Gastrocnemius medialis (tissue), 4 donors: ENCODE measurements around the gene MEF2C. TPM values are rescaled to one million over a fixed set of nuclear protein-coding genes. Genes with fewer than 3 reads are reported as not detected.

ENCODE experiments used
- ATAC-seq, 2 donors: fragments of 150-250 bp; one replicate each; pipeline ENCODE4 v1.9.1; 2016
- DNase-seq, 2 donors: peaks; one replicate each; pipeline ENCODE4 v3.0.0-alpha.2; 2019
- H3K27ac ChIP-seq, 4 donors: fragments of 200-600 bp; sonication (generic); 1 replicate in 1 of 4; 2 replicates in 3 of 4; pipeline ENCODE4 v1.5.1; 2016 to 2018; ENCODE audit warnings: mild to moderate bottlenecking in 2 of 4, moderate library complexity in 1 of 4
- H3K27me3 ChIP-seq, 3 donors: fragments of 200-600 bp; sonication (generic) in 2 of 3; 1 replicate in 1 of 3; 2 replicates in 2 of 3; pipeline versions ENCODE4 v1.5.1 to v1.6.0; 2016 to 2019; ENCODE audit warnings: mild to moderate bottlenecking in 1 of 3, moderate library complexity in 1 of 3
- H3K36me3 ChIP-seq, 2 donors: fragments of 200-600 bp; sonication (generic) in 1 of 2; one replicate each; pipeline ENCODE4 v1.5.1; 2017 to 2018
- H3K4me1 ChIP-seq, 2 donors: fragments of 200-600 bp; sonication (generic) in 1 of 2; one replicate each; pipeline ENCODE4 v1.5.1; 2016 to 2017; ENCODE audit warnings: mild to moderate bottlenecking in 2 of 2
- H3K4me3 ChIP-seq, 4 donors: fragments of 200-600 bp; sonication (generic) in 3 of 4; 1 replicate in 1 of 4; 2 replicates in 3 of 4; pipeline ENCODE4 v1.5.1; 2016 to 2019; ENCODE audit warnings: mild to moderate bottlenecking in 2 of 4
- H3K9me3 ChIP-seq, 3 donors: fragments of 200-600 bp; sonication (generic) in 2 of 3; 1 replicate in 1 of 3; 2 replicates in 2 of 3; pipeline ENCODE4 v1.5.1; 2016 to 2019
- CTCF ChIP-seq, 5 experiments: fragments of 450-650 bp in 3 of 5; fragments of 200-600 bp in 2 of 5; sonication (generic) in 2 of 5; IDR thresholded peaks in 4 of 5; conservative IDR thresholded peaks in 1 of 5; 1 replicate in 4 of 5; 2 replicates in 1 of 5; pipeline ENCODE4 v1.5.1; 2016 to 2019; ENCODE audit warnings: antibody characterized with exemption in 5 of 5, mild to moderate bottlenecking in 3 of 5, moderate library complexity in 3 of 5
- POLR2A ChIP-seq, 2 donors: fragments of 450-650 bp; IDR thresholded peaks; one replicate each; pipeline ENCODE4 v1.6.1; 2017; ENCODE audit warnings: antibody characterized with exemption in 2 of 2, mild to moderate bottlenecking in 2 of 2, moderate library complexity in 2 of 2
- in situ Hi-C, 4 donors: fragments of 200-750 bp; cut with MboI; loops; one replicate each; pipeline versions ENCODE4 v1.15.0 to v1.8.0; 2017; ENCODE audit warnings: low sequenced_read_pairs in 4 of 4
- intact Hi-C: fragments of 100-400 bp; cut with DNase I; formaldehyde crosslinking; loops from one replicate; pipeline ENCODE4 v1.15.1; 2023; ENCODE audit warnings: low total_unique reads
- total RNA-seq, 4 donors: library from RNA; depleted of rRNA; stranded (reverse); fragments of >200 nt; gene quantifications; one replicate each; pipeline versions ENCODE4 v1.1.0 to v1.2.3, GENCODE V29; 2016

Gene MEF2C
- total RNA-seq, 4 donors from 2014 or later = 63.8 to 192 (median 128) TPM

- no peaks in the 10 kb centered on the region for H3K27me3 ChIP-seq
- no peak overlapping the region for H3K4me3 ChIP-seq
- TF ChIP-seq POLR2A (IDR thresholded peaks at IDR 0.05) (no peak), CTCF (IDR thresholded peaks at IDR 0.05 in 4 of 5, conservative IDR thresholded peaks at IDR 0.05 in 1 of 5) (no peak)
- ATAC-seq = no peak
- in situ Hi-C loops (no loop called here), intact Hi-C loops (no loop called here)
- H3K9me3 ChIP-seq = no peaks in the 10 kb centered on the region
- peaks cover 0 to 25% of the 10 kb centered on the region in 2 donors for H3K36me3 ChIP-seq
- H3K4me1 ChIP-seq = peaks cover 11 to 33% of the 10 kb centered on the region in 2 donors
- peak overlapping the region in 3 of 4 donors; percentile 37 to 88 (median 62) for H3K27ac ChIP-seq
- no peak for DNase-seq
Observed at GRCh38 chr5:88758184-88758583, 124.8 kb downstream of the MEF2C start.

GRCh38 chr5:88756953-88757352, 126.0 kb downstream of the MEF2C start:
- intact Hi-C loops (no loop called here), in situ Hi-C loops (no loop called here)
- H3K27ac ChIP-seq = peak overlapping the region; percentile 37 to 88 (median 56)
- no peaks in the 10 kb centered on the region for H3K27me3 ChIP-seq
- TF ChIP-seq CTCF (IDR thresholded peaks at IDR 0.05 in 4 of 5, conservative IDR thresholded peaks at IDR 0.05 in 1 of 5) = no peak
- TF ChIP-seq POLR2A (IDR thresholded peaks at IDR 0.05) = no peak
- H3K4me1 ChIP-seq = peaks cover 7 to 23% of the 10 kb centered on the region in 2 donors
- DNase-seq (no peak), ATAC-seq (no peak)
- H3K9me3 ChIP-seq = no peaks in the 10 kb centered on the region
- H3K4me3 ChIP-seq = no peak overlapping the region
- peaks cover 0 to 25% of the 10 kb centered on the region in 2 donors for H3K36me3 ChIP-seq

GRCh38 chr5:88748666-88749065, 134.3 kb downstream of the MEF2C start:
- intact Hi-C loops = no loop called here

GRCh38 chr5:88746438-88746882, 136.5 kb downstream of the MEF2C start:
- TF ChIP-seq POLR2A (IDR thresholded peaks at IDR 0.05) = no peak
- TF ChIP-seq CTCF (IDR thresholded peaks at IDR 0.05 in 4 of 5, conservative IDR thresholded peaks at IDR 0.05 in 1 of 5) = no peak
- peaks cover 69 to 72% of the 10 kb centered on the region in 2 donors for H3K4me1 ChIP-seq
- ATAC-seq (peak; percentile 90 to 93), DNase-seq (peak; percentile 47 to 55)
- intact Hi-C loops = no loop called here
- peak overlapping the region; percentile 81 to 84 (median 82) for H3K27ac ChIP-seq
- H3K36me3 ChIP-seq = peaks cover 0 to 32% of the 10 kb centered on the region in 2 donors
- no peaks in the 10 kb centered on the region for H3K27me3 ChIP-seq
- in situ Hi-C loops = loop anchor here in 3 of 4 donors (25.0 kb wide), 3 partner anchors 141 to 991 kb away; partner anchors contain the start of gene MEF2C (in 1 of the 3)
- H3K9me3 ChIP-seq = no peaks in the 10 kb centered on the region
- no peak overlapping the region for H3K4me3 ChIP-seq

More at GRCh38 chr5:88748666-88749065, 134.3 kb downstream of the MEF2C start:
- Histone ChIP-seq H3K27me3 (no peaks in the 10 kb centered on the region), H3K9me3 (no peaks in the 10 kb centered on the region), H3K36me3 (peaks cover 0 to 37% of the 10 kb centered on the region in 2 donors), H3K27ac (peak overlapping the region; percentile 16 to 88 (median 62)), H3K4me1 (peaks cover 48 to 49% of the 10 kb centered on the region in 2 donors), H3K4me3 (no peak overlapping the region)
- in situ Hi-C loops = loop anchor here in 3 of 4 donors (25.0 kb wide), 3 partner anchors 139 to 989 kb away; partner anchors contain the start of gene MEF2C (in 1 of the 3)
- DNase-seq = no peak
- ATAC-seq = no peak
- TF ChIP-seq POLR2A (IDR thresholded peaks at IDR 0.05) (no peak), CTCF (IDR thresholded peaks at IDR 0.05 in 4 of 5, conservative IDR thresholded peaks at IDR 0.05 in 1 of 5) (no peak)
